AG08395 (cell line): ENCODE data around the gene NPY4R.
"Not testable (repeated sequence)": the region's sequence is repeated elsewhere in the genome, so short reads cannot be mapped to it uniquely, and the experiment has no call there.

Experiments used
- DNase-seq: peaks from one replicate; pipeline ENCODE4 v3.0.0; 2012; ENCODE audit warnings: mixed read lengths, low spot score

The NPY4R gene, protein sequence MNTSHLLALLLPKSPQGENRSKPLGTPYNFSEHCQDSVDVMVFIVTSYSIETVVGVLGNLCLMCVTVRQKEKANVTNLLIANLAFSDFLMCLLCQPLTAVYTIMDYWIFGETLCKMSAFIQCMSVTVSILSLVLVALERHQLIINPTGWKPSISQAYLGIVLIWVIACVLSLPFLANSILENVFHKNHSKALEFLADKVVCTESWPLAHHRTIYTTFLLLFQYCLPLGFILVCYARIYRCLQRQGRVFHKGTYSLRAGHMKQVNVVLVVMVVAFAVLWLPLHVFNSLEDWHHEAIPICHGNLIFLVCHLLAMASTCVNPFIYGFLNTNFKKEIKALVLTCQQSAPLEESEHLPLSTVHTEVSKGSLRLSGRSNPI

DNA sequence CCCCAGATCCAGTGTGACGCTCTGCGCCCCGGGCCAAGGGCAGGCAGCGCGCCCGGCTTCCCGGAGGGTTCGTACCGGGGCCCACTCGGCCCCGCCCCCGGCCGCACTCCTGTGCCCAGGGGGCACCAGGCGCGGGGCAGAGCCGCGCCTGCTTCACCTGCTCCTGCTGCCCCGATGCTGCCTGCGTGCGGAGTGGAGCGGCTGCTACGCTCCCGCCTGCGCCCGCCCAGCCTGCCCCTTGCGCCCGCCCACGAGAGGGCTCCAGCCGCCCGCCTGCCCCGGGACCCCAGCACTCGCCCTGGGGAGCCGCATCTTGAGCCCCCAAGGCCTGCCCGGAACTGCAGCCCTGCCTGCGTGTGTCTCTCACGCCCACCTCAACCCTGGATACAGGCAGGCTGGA lies at the start of gene NPY4R:
TSS of gene NPY4R (minus strand) at position 194 of the 400 bp plus-strand sequence. CDS start 3,323 bp downstream, outside the sequence.
- not testable (repeated sequence) for DNase-seq

DNA sequence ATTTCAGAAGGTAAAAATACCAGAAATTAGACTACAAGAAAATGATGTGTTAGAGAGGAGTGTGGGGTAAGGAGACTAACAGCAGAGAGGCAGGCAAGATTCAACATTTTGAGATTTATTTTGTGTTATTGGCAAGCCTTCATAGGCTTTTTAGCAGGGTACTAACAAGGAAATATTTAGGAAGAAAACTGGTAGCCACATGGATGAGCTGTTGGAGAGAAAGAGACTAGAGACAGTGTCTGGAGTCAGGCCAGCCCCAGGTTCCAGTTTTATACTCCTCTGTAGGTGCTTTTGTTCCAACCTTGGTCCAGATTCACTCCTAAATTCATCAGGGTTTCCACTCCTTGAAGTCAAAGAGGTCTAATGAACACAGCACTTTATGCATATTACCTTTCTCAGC lies 49.6 kb upstream of the NPY4R start:
- DNase-seq: no peak

DNA sequence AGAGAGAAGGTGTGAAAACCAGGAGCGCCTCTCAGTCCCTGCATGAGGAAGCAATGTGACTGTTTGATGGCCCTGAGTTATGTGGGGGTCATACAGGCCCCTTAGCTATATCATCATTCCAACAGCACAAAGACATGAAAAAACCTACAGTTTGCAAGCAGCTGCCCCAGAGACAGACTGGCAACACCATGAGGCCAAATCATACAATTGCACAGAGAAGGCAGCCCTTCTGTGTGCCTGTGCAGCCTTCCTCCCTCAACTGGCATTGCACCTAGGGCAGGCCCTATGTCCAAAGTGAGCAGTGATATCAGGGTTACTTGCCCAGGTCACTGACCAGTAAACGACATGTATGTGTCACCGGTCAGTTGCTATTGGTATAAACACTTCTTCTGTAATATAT lies 49.1 kb upstream of the NPY4R start:
- DNase-seq: no peak

DNA sequence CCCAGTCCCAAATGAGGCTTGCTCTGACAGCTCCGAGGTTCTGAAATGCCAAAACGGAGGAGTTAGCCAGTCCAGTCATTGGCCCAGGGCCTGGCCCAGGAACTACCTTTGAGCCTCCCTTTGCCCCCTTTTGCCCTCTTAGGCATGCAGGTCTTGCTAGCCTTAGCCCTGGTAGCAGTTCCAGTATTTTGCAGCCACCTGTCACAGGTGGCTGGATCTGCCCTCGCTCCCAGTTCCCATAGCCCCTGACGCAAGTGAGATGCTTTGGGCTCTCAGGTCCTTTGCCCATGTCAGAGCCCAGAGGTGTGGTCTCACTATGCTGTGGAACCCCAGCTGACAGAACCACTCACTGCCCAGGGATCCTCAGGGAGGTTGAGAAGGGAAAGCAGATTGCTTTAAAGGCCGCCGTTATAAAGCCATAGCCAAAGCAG lies 48.7 kb upstream of the NPY4R start:
- DNase-seq: no peak

DNA sequence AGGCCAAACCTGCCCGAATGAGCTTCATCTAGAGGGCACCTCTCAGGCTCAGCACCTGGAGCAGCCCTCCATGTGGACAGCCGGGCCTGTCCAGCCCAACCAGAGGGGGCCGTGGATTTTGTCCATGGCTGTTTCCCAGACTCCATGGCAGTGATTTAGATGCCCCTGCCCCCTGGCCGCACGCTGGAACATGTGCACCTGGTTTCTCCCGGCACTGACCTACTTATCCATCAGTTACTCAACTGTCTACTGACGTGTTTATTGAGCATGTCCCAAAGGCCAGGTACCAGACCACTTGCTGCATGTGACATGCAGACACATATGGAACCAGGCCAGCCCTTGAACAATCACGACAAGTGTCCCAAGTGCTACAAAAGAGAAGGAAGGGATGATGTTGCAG lies 47.6 kb upstream of the NPY4R start:
- DNase-seq: not testable (repeated sequence)

DNA sequence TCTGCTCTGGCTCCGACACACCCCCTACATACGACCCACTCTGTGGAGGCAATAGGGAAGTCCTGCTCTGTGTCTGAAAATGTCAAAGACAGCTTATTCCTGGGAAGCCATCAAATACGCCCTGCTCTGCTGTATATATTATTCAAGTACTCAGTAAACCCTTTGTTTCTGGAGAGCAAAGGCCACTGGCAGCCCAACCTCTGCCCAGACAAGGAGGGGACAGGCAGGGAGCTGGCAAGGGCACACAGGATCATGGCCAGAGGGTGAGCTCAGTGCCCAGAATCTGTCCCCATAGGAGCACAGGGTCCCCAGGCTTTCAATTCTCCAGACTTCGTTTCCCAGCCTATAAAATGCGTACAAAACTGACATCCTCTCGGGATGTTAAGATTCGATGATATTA lies 47.0 kb upstream of the NPY4R start:
- not testable (repeated sequence) for DNase-seq

DNA sequence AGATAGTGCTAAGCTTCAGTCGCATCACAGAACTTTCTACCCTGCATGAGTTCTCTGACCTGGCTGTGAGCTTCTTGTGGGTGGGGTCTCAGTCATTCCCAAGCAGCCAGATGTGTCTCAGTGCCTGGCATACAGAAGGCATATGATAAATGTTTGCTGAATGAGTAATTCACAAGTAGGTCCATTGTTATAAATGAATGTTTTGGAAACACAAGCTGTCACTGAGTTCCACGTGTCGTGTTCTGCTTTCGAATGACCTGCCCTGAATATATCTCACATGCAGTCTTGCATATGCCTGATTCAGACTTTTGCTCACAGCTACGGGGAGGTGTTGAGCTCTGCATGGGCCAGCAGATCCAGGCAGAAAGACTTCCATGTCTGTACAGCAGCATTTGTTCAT lies 46.2 kb upstream of the NPY4R start:
- DNase-seq: not testable (repeated sequence)

DNA sequence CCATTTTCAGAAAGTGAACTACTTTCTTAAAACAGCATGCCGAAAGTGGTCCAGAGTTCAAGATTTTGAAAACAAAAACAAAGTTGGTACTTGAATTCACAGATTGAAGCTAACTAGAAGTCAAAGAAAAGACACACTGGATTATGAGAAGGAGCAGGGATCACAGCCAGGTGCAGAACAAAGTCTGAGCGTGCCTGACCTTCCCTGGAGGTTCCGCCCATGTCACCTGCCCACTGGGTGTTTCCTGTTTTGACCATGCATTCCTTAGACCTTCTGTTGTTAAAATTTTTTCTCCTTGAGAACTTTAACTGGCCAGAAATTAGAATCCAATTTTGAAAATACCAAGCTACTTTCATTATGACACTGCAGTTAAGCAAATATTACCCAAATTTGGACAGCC lies 34.2 kb upstream of the NPY4R start:
- not testable (repeated sequence) for DNase-seq

DNA sequence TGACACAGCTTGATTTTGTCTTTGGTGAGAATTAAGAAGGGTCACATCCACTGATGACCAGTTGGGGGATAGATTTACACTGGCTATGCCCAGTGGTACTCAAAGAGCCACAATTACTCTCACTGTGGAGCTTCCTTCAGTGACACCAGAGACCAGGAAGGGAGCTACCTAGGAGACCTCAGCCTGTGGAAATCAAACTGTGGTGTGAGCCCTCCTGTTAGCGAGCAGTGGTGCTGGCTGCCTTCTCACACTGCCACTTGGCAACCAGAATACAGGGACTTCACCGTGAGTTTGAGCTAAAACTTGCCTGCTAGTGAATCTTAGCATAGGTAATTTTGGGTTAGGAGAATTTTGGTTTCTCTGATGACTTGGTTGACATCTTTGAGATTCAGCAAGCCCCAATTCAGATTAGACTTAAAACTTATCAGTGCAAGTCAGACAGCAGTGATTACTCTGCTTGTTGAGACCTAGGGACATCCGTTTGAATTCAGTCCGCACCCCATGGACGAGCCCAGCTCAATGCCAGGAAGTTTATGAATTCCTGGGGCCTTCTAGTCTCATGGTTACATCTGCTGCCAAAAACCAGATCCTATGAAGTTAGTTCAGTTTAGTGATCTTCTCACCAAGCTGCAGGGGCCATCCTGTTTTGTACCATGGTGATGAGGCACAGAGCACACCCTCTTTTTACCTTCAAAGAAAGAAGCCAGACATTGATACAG lies 33.4 kb upstream of the NPY4R start:
- DNase-seq: not testable (repeated sequence)

DNA sequence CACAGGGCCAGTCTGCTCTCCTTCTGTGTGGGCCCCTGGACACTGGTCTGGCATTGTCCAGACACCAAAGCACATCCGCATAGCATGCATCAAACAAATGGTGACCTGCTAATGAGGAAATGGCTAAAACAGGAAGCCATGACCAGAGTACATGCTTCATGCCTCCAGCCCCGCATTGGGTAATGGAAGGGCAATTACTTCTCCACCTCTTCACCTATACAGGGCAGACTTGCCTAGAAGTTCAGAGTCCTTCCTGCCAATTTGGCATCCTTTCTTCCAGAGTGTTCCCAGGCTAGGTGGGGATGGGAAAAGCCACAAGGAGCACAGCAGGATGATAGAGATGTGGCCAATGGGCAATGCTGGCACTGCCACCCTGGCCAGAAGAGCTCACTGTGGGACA lies 32.1 kb upstream of the NPY4R start:
- DNase-seq: not testable (repeated sequence)

DNA sequence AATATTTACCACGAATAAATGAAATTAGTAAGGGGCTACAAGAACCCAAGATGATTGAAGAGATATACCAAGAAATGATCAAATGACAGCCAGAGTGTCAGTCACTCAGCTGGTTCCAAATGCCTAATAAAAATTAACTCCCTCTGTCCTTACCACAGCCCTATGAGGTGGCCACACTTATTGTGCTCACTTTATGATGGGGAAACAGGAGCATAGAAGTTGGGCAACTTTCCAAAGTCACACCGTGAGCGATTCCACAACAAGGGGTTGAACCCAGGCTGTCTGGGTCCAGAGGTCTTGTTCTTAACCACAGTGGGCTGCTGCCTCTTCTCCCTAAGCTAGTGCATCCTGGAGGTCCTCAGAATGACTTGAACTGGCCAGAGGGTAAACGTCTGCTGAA lies 31.6 kb upstream of the NPY4R start:
- DNase-seq: not testable (repeated sequence)

DNA sequence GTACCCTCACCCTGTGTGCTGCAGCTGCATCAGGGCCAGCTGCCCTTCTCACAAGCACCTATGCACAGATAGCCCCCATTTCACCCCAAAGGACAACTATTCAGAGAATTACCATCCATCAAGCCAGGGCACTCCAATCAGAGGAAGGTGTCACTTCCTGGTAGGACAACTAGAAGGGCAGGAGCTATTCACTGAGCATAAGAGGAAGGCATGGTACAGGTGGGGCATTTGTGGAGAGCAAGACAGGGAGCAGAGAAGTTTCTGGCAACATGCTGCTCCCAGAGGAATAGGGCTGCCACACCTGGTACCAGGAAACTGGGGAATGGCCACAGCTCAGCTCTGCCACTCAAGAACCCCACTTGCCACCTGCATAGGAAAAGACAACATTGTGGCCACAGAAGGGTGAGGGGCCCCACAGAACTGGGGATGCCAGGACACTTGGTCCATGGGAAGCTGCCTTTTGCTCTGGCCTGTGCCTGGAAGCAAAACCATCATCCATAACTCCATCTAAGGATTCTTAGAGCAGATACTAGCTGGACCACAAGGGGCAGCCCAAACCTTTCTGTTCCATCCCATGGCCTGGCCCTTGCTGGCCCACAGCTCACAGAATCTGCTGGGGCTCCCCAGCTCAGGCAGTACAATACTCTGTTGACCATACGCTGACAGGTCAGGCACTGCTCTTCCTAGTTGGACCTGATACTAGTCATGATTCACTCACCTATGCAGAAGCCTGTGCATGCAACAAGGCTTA lies 25.8 kb upstream of the NPY4R start:
- not testable (repeated sequence) for DNase-seq

DNA sequence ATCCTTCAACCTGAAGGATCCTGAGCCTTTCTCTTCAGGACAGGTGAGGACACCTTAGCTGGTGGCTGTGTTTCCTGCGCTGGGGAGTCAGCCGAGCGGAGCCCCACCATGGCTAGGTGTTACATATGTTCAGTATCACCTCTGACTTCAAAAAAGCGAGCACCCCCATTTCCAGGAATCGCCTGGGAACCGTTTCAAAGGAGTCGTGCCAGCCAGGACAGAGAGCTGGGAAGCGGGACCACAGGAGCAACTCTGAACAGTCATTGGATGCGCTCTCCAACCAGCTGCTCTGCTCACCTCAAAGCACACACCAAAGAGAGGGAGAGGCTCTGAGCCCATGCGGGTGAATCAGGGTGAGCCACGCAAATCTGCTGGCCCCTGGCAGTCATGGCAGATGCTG lies 24.5 kb upstream of the NPY4R start:
- DNase-seq: not testable (repeated sequence)

DNA sequence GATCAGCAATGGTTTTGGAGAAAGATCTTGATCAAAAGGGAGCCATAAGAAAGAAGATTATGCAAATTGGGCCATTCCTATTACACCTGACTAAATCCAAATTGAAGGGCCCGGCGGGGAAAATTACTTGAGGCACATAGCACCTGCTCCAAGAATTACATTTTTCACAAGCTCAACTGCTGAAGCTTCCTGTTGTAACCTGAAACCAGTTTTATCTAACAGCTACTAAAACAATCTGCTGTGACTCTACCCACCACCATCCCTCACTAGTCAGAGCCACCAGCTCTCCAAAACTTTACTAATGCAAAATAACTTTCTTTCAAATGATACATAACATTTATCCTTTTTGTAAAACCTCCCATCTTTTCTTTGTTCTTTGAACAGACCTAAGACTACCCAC lies 20.7 kb upstream of the NPY4R start:
- DNase-seq: not testable (repeated sequence)

DNA sequence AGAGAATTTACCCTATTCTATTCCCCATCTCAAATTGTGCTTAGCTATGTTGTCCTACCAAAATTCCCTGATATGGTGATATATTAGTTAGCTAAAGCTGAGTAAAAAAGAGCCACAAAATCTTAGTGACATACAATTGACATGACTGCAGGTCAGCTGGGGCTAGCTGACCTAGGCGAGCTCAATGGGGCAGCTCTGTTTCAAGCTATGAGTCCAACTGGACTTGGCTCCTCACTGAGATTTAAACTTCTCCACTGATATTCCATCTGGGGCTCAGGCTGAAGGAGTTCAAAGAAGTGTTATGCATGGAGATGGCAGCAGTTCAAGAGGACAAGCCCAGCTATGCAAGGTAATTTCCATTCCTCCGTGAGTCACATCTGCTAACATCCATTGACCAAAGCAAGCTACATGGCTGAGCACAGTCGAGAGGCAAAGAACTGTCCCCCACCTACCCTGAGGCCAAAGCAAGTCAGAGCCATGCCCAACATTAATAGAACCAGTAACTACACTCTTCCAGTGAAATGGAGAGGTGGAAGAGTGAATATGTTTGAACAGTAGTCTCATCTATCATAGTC lies 9.1 kb upstream of the NPY4R start:
- DNase-seq: not testable (repeated sequence)

DNA sequence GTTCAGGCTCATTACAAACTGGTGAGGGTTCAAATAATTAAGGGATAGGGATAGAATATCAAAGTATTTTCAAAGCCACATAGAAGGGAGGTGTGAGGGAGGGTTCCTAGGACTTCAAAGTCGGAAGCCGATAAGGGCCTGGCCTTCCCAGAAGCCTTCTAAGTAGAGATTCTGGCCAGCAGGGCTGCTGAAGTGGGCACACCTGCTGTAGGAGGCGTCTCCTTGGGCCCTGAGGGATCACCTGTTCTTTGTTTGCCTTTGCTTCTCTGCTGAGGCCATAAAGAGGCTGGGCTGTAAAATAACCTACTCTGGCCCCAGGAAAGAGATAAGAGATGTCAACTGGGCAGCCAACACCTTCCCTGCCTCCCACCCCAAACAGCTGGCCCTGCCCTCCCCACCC lies 8.0 kb upstream of the NPY4R start:
- DNase-seq: not testable (repeated sequence)

DNA sequence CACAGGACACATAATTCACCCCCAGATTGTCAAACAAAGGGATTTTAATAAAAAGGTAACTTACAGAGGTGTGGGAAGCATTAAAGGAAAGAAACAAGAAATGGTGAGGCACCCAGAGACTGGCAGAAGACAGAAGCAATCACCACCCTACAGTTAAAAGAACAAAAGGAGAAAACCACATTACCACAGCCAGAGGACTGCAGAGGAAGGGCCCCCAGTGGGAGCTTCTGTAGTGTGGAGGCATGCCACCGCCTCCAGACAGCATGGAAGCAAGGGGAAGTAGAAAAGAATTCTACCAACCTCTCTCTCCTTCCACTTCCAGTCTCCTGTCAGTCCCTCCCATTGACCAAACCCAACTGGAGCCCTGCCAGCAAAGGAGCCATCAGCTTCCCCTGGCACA lies 4.4 kb upstream of the NPY4R start:
- not testable (repeated sequence) for DNase-seq

DNA sequence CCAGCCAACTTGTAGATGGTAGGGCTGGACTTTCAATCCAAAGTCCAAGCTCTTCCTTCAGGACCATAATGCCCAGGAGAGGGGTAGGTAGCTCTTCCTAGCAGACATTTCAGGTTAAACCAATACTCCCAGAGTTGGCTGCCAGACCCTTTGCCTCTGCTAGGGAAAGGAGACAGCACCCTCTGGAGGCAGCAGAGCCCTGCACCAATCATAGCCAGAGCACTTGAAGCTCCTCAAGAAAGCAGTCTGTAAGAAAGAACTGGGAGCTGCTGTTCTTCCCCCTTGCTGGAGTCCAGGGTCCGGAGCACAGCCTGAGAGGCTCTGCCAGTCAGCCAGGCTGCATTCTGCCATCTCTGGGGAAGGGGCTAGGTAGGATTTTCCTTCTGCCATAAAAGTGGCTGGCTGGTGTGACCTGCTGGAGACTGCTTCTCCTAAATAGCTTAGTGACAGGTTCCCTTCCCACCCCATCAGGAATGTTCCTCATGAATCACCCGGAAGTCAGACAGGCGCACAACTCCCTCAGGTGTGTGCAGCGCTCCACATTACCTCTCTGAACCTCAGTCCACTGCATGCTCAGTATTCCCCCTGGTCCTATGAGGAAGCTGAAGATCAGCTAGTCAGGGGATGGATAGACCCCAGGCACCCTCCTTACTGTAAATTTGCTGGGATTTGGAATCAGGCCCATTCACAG lies 2.5 kb upstream of the NPY4R start:
- DNase-seq: not testable (repeated sequence)

DNA sequence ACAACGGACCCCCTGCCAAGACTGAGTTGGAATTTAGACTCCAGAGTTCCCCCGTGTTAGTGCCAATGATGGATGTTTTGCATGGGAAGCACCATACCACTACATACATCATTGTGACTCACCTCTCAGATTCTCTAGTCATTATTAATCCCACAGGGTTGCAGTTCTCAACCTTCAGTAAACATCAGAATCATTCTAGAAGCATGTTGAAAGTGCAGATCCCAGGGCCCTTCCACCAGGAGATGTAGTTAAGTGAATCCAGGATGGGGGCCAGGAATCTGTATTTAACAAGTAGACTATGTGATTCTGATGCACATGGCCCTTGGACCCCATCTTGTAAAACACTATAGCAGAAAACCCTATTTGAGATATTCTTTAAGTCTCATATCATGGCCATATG lies 2.1 kb downstream of the NPY4R start:
- DNase-seq: not testable (repeated sequence)

DNA sequence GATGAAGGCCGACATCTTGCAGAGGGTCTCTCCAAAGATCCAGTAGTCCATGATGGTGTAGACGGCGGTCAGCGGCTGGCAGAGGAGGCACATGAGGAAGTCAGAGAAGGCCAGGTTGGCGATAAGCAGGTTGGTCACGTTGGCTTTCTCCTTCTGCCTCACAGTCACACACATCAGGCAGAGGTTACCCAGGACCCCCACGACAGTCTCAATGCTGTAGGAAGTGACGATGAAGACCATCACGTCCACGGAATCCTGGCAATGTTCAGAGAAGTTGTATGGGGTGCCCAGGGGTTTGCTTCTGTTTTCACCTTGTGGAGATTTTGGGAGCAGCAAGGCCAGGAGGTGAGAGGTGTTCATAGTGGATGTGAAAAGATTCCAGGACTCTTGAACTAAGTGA lies 3.5 kb downstream of the NPY4R start:
- DNase-seq: not testable (repeated sequence)

DNA sequence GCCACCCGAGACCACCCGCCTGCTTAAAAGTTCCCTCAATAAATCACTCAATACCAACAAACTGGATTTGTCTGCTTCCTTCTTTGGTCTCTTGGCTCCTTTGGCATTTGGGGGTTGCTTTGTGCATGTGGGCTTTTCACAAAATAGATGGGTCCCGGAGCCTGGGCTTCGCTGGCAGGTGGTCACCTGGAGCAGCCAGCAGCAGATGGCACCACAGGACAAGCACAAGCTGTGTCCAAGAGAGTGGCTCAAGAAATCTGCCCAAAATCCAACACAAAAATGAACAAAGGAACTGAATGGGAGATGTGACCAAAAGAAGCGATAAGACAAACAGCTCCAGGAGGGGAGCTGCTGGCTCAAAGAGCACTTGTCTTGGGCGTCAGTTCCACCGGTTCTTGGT lies 6.2 kb downstream of the NPY4R start:
- not testable (repeated sequence) for DNase-seq

DNA sequence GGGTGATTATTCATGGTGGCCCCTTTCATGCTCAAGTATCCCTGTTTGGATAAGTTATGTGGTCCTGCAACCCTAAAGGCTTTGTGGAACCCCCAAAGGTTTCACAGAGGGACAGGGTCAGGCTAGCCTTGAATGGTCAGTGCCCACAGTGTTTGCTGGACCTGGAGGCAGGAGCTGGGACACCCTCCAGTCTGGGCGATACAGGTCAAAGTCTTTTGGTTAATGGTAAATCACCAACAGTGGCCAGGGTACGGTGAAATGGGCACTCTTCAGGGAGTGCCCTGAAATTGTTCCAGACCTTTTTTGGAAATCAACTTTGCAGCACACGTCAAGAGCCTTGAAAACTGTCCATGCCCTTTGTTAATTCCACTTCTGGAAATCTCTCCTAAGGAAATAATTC lies 8.7 kb downstream of the NPY4R start:
- DNase-seq: not testable (repeated sequence)
